Measurements from ENCODE around the gene TNFAIP8L3.

GRCh38 chr15:51048308-51048707 is 46.4 kb downstream of the TNFAIP8L3 start:
- TF ChIP-seq, protein P1, sequence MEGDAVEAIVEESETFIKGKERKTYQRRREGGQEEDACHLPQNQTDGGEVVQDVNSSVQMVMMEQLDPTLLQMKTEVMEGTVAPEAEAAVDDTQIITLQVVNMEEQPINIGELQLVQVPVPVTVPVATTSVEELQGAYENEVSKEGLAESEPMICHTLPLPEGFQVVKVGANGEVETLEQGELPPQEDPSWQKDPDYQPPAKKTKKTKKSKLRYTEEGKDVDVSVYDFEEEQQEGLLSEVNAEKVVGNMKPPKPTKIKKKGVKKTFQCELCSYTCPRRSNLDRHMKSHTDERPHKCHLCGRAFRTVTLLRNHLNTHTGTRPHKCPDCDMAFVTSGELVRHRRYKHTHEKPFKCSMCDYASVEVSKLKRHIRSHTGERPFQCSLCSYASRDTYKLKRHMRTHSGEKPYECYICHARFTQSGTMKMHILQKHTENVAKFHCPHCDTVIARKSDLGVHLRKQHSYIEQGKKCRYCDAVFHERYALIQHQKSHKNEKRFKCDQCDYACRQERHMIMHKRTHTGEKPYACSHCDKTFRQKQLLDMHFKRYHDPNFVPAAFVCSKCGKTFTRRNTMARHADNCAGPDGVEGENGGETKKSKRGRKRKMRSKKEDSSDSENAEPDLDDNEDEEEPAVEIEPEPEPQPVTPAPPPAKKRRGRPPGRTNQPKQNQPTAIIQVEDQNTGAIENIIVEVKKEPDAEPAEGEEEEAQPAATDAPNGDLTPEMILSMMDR (IDR thresholded peaks at IDR 0.05), result no peak
- no peak for TF ChIP-seq ZFX (IDR thresholded peaks at IDR 0.05; ENCODE audit: borderline replicate concordance)
